Testis (tissue), 3 donors: ENCODE measurements around the gene PTPMT1. TPM values are rescaled to one million over a fixed set of nuclear protein-coding genes. Genes with fewer than 3 reads are reported as not detected.

Experiments
- DNase-seq: peaks from one replicate; pipeline ENCODE4 v3.0.0-alpha.2; 2019
- H3K27ac ChIP-seq, 2 donors: fragments of 200-600 bp; sonication (generic); one replicate each; pipeline ENCODE4 v1.5.1; 2019
- H3K27me3 ChIP-seq: fragments of 200-600 bp; sonication (generic); one replicate; pipeline ENCODE4 v1.5.1; 2019
- H3K36me3 ChIP-seq: fragments of 200-600 bp; sonication (generic); one replicate; pipeline ENCODE4 v1.5.1; 2017; ENCODE audit warnings: low read depth; ENCODE audit errors: missing control alignments
- H3K4me1 ChIP-seq: fragments of 200-600 bp; sonication (generic); one replicate; pipeline ENCODE4 v1.5.1; 2019
- H3K4me3 ChIP-seq, 2 donors: fragments of 200-600 bp; sonication (generic); one replicate each; pipeline ENCODE4 v1.5.1; 2017 to 2019
- H3K9me3 ChIP-seq: fragments of 200-600 bp; sonication (generic); one replicate; pipeline ENCODE4 v1.5.1; 2017
- CTCF ChIP-seq, 3 experiments: fragments of 450-650 bp in 2 of 3; fragments of 200-600 bp in 1 of 3; sonication (generic) in 1 of 3; IDR thresholded peaks; one replicate each; pipeline ENCODE4 v1.5.1; 2016 to 2019; ENCODE audit warnings: antibody characterized with exemption in 3 of 3, mild to moderate bottlenecking in 2 of 3, moderate library complexity in 1 of 3
- POLR2A ChIP-seq: fragments of 450-650 bp; IDR thresholded peaks from one replicate; pipeline ENCODE4 v1.6.1; 2017; ENCODE audit warnings: antibody characterized with exemption, mild to moderate bottlenecking, moderate library complexity
- WGBS, 2 donors: methylation state at CpG; one replicate each; pipeline ENCODE4 v1.1.5; 2018; 5-methylcytosine and 5-hydroxymethylcytosine counted together
- intact Hi-C: fragments of 100-400 bp; cut with DNase I; formaldehyde crosslinking; loops from one replicate; pipeline ENCODE4 v1.15.1; 2023; ENCODE audit warnings: low total_unique reads
- polyA plus RNA-seq: library from polyadenylated mRNA; stranded (reverse); fragments of 350-450 nt; fragmentation: Illumina TruSeq; extraction: RNeasy Lipid Tissue Mini Kit (QIAGEN cat#74804); gene quantifications from one replicate; pipeline ENCODE4 v1.2.3, GENCODE V29; 2014; ENCODE audit warnings: low read depth, low replicate concordance; ENCODE audit not compliant: insufficient read depth
- total RNA-seq, 2 donors: library from RNA; depleted of rRNA; stranded (reverse); fragments of >200 nt; gene quantifications; one replicate each; pipeline ENCODE4 v1.2.3, GENCODE V29; 2016

The PTPMT1 gene
- total and polyA plus RNA-seq, 3 donors from 2014 or later, result 172 to 239 (median 204) TPM

GRCh38 chr11:47591764-47592163, 26.4 kb downstream of the PTPMT1 start:
- intact Hi-C loops, result no loop called here
- Histone ChIP-seq H3K36me3 (no peaks in the 10 kb centered on the region), H3K27me3 (no peaks in the 10 kb centered on the region), H3K27ac (no peak overlapping the region), H3K4me1 (peaks cover 4% of the 10 kb centered on the region), H3K9me3 (no peaks in the 10 kb centered on the region), H3K4me3 (no peak overlapping the region)
- 62 to 69% methylated on average over 7 of the region's 7 CpGs for WGBS, 2 donors
- DNase-seq, result no peak
- TF ChIP-seq POLR2A (no peak), CTCF (IDR thresholded peaks at IDR 0.05) (no peak)

GRCh38 chr11:47592251-47592650, 26.9 kb downstream of the PTPMT1 start:
- H3K4me1 ChIP-seq, result peaks cover 4% of the 10 kb centered on the region
- H3K9me3 ChIP-seq, result no peaks in the 10 kb centered on the region
- TF ChIP-seq POLR2A (no peak), CTCF (IDR thresholded peaks at IDR 0.05) (no peak)
- intact Hi-C loops, result no loop called here
- WGBS, 2 donors, result 80 to 86% methylated on average over 2 to 4 of the region's 4 CpGs
- H3K4me3 ChIP-seq, result no peak overlapping the region
- H3K27ac ChIP-seq, result no peak overlapping the region
- no peak for DNase-seq
- H3K27me3 ChIP-seq, result no peaks in the 10 kb centered on the region
- no peaks in the 10 kb centered on the region for H3K36me3 ChIP-seq

- no peak for DNase-seq
- no peak overlapping the region for H3K4me3 ChIP-seq
- H3K36me3 ChIP-seq, result no peaks in the 10 kb centered on the region
- H3K27ac ChIP-seq, result no peak overlapping the region
- H3K9me3 ChIP-seq, result no peaks in the 10 kb centered on the region
- TF ChIP-seq POLR2A (no peak), CTCF (IDR thresholded peaks at IDR 0.05) (no peak)
- peaks cover 4% of the 10 kb centered on the region for H3K4me1 ChIP-seq
- intact Hi-C loops, result no loop called here
- 65 to 72% methylated on average over 2 of the region's 2 CpGs for WGBS, 2 donors
- no peaks in the 10 kb centered on the region for H3K27me3 ChIP-seq
These were observed 27.6 kb downstream of the PTPMT1 start for GRCh38 chr11:47592970-47593369.

GRCh38 chr11:47593492-47593933, 28.1 kb downstream of the PTPMT1 start:
- intact Hi-C loops, result no loop called here
- H3K4me1 ChIP-seq, result peaks cover 4% of the 10 kb centered on the region
- H3K36me3 ChIP-seq, result no peaks in the 10 kb centered on the region
- no peak for TF ChIP-seq POLR2A
- TF ChIP-seq CTCF (IDR thresholded peaks at IDR 0.05), result no peak
- DNase-seq, result no peak
- WGBS, 2 donors, result 19 to 36% methylated on average over 4 to 6 of the region's 6 CpGs
- no peaks in the 10 kb centered on the region for H3K9me3 ChIP-seq
- H3K27ac ChIP-seq, result no peak overlapping the region
- no peaks in the 10 kb centered on the region for H3K27me3 ChIP-seq
- no peak overlapping the region for H3K4me3 ChIP-seq
